Central memory CD4-positive, alpha-beta T cell (primary cell): ENCODE results near the gene CTAGE8.
"Not testable (repeated sequence)": the region's sequence is repeated elsewhere in the genome, so short reads cannot be mapped to it uniquely, and the experiment has no call there.

Experiments used
- DNase-seq: peaks from one replicate; pipeline ENCODE4 v3.0.0; 2022

Gene CTAGE8

GRCh38 chr7:144252307-144252706, 16.8 kb downstream of the CTAGE8 start:
- not testable (repeated sequence) for DNase-seq

- not testable (repeated sequence) for DNase-seq
Observed at GRCh38 chr7:144247674-144248330, 21.3 kb downstream of the CTAGE8 start.

GRCh38 chr7:144246967-144247366, 22.1 kb downstream of the CTAGE8 start:
- not testable (repeated sequence) for DNase-seq

- DNase-seq, result not testable (repeated sequence)
Observed at GRCh38 chr7:144245372-144245771, 23.7 kb downstream of the CTAGE8 start.

- not testable (repeated sequence) for DNase-seq
Observed at GRCh38 chr7:144239365-144239764, 29.7 kb downstream of the CTAGE8 start, which contains the start of gene OR2A42. TSS of gene OR2A42 (minus strand) at chr7:144239605. CDS start at chr7:144232843, 6,762 bp downstream.

- DNase-seq, result not testable (repeated sequence)
Observed at GRCh38 chr7:144238530-144239082, 30.5 kb downstream of the CTAGE8 start.

- not testable (repeated sequence) for DNase-seq
Observed at GRCh38 chr7:144233039-144233438, 36.0 kb downstream of the CTAGE8 start.

- DNase-seq, result not testable (repeated sequence)
Observed at GRCh38 chr7:144231027-144231426, 38.1 kb downstream of the CTAGE8 start.

- DNase-seq, result not testable (repeated sequence)
Observed at GRCh38 chr7:144228810-144229209, 40.3 kb downstream of the CTAGE8 start.

- not testable (repeated sequence) for DNase-seq
Observed at GRCh38 chr7:144226866-144227265, 42.2 kb downstream of the CTAGE8 start.

GRCh38 chr7:144223675-144224074, 45.4 kb downstream of the CTAGE8 start:
- DNase-seq, result not testable (repeated sequence)

GRCh38 chr7:144220531-144220930, 48.6 kb downstream of the CTAGE8 start:
- not testable (repeated sequence) for DNase-seq

GRCh38 chr7:144219149-144219548, 49.9 kb downstream of the CTAGE8 start:
- DNase-seq, result not testable (repeated sequence)

GRCh38 chr7:144218581-144218980, 50.5 kb downstream of the CTAGE8 start:
- not testable (repeated sequence) for DNase-seq

- not testable (repeated sequence) for DNase-seq
Observed at GRCh38 chr7:144217200-144217599, 51.9 kb downstream of the CTAGE8 start.
